DOHH2 (cell line): ENCODE data around the gene OPA3.

ENCODE experiments used
- H3F3A ChIP-seq: fragments of 200-600 bp; sonication (generic), shearing (Covaris generic); 2 replicates; pipeline ENCODE4 v1.6.0; 2016; ENCODE audit warnings: antibody characterized with exemption, mild to moderate bottlenecking; ENCODE audit not compliant: control insufficient read depth, insufficient read depth
- H3K27ac ChIP-seq: fragments of 200-600 bp; sonication (generic); 2 replicates; pipeline ENCODE4 v1.5.1; 2014; ENCODE audit warnings: low read depth, mild to moderate bottlenecking, low read length, moderate library complexity
- H3K27me3 ChIP-seq: fragments of 200-600 bp; sonication (generic); 2 replicates; pipeline ENCODE4 v1.6.1; 2014; ENCODE audit warnings: mild to moderate bottlenecking, low read length, mixed read lengths; ENCODE audit not compliant: control insufficient read depth
- H3K36me3 ChIP-seq: fragments of 200-600 bp; sonication (generic); 2 replicates; pipeline ENCODE4 v1.6.1; 2014; ENCODE audit warnings: mild to moderate bottlenecking, low read length, moderate library complexity, mixed read lengths; ENCODE audit not compliant: control insufficient read depth
- H3K4me1 ChIP-seq: fragments of 200-600 bp; sonication (generic); 2 replicates; pipeline ENCODE4 v1.6.1; 2014; ENCODE audit warnings: mild to moderate bottlenecking, low read length, mixed read lengths; ENCODE audit not compliant: control insufficient read depth
- H3K4me2 ChIP-seq: fragments of 200-600 bp; sonication (generic); 2 replicates; pipeline ENCODE4 v1.6.0; 2014; ENCODE audit warnings: mild to moderate bottlenecking, low read length, moderate library complexity
- H3K4me3 ChIP-seq: fragments of 200-600 bp; sonication (generic); 2 replicates; pipeline ENCODE4 v1.5.1; 2014; ENCODE audit warnings: mild to moderate bottlenecking, low read length, mixed read lengths
- H3K79me2 ChIP-seq: fragments of 200-600 bp; sonication (generic); 2 replicates; pipeline ENCODE4 v1.6.1; 2014; ENCODE audit warnings: mild to moderate bottlenecking, low read length, mixed read lengths; ENCODE audit not compliant: control insufficient read depth
- H3K9me2 ChIP-seq: fragments of 200-600 bp; sonication (generic); replicated peaks from 2 replicates; pipeline ENCODE4 v1.6.1; 2014; ENCODE audit warnings: mild to moderate bottlenecking, low read length, mixed read lengths; ENCODE audit not compliant: control insufficient read depth
- H3K9me3 ChIP-seq: fragments of 200-600 bp; sonication (generic); 2 replicates; pipeline ENCODE4 v1.6.1; 2014; ENCODE audit warnings: antibody characterized with exemption, low read length, mixed read lengths; ENCODE audit not compliant: control insufficient read depth, insufficient read depth
- H4K20me1 ChIP-seq: fragments of 200-600 bp; sonication (generic); 2 replicates; pipeline ENCODE4 v1.6.0; 2014; ENCODE audit warnings: low read depth, mild to moderate bottlenecking, antibody characterized with exemption, low read length, moderate library complexity; ENCODE audit not compliant: control insufficient read depth, insufficient read depth
- EZH2phosphoT487 ChIP-seq: fragments of 200-600 bp; sonication (generic); IDR thresholded peaks from 2 replicates; pipeline ENCODE4 v1.6.1; 2017; ENCODE audit warnings: borderline replicate concordance, mild to moderate bottlenecking, antibody characterized with exemption, low read length, moderate library complexity, mixed read lengths
- TF ChIP-seq, protein P1 (sequence below): fragments of 200-600 bp; sonication (generic); IDR thresholded peaks from one replicate; pipeline ENCODE4 v1.5.1; 2014; ENCODE audit warnings: antibody characterized with exemption, mild to moderate bottlenecking, low read depth, low read length; ENCODE audit not compliant: poor library complexity, severe bottlenecking

Gene OPA3

DNA sequence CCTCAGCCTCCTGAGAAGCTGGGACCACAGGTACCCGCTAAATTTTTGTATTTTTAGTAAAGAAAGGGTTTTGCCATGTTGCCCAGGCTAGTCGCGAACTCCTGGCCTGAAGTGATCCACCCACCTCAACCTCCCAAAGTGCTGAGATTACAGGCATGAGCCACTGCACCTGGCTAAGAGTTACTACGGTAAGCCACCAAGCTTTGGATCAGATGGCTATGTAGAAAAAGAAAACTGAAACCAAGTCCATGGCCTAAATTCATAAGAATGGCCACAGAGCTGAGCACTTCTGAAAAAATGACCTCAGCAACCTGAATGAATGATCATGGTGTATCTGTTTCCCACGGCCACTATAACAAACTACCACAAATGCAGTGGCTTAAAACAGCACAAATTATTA is 9.4 kb downstream of the OPA3 start:
- Histone ChIP-seq H3K9me3 (no peaks in the 10 kb centered on the region), H3K4me2 (no peak overlapping the region), H3F3A (peaks cover 6% of the 10 kb centered on the region; the same call in 1 of the 2 replicates), H3K79me2 (peaks cover 11% of the 10 kb centered on the region; the same call in 1 of the 2 replicates), H3K4me1 (no peaks in the 10 kb centered on the region), H3K9me2 (no peaks in the 10 kb centered on the region), H3K27ac (no peak overlapping the region), H4K20me1 (0 out of 2 replicates have a peak, but pooled peaks cover 3% of the 10 kb centered on the region), H3K27me3 (no peaks in the 10 kb centered on the region), H3K4me3 (no peak overlapping the region), H3K36me3 (no peaks in the 10 kb centered on the region)
- no peak for TF ChIP-seq EZH2phosphoT487
- TF ChIP-seq, protein P1, sequence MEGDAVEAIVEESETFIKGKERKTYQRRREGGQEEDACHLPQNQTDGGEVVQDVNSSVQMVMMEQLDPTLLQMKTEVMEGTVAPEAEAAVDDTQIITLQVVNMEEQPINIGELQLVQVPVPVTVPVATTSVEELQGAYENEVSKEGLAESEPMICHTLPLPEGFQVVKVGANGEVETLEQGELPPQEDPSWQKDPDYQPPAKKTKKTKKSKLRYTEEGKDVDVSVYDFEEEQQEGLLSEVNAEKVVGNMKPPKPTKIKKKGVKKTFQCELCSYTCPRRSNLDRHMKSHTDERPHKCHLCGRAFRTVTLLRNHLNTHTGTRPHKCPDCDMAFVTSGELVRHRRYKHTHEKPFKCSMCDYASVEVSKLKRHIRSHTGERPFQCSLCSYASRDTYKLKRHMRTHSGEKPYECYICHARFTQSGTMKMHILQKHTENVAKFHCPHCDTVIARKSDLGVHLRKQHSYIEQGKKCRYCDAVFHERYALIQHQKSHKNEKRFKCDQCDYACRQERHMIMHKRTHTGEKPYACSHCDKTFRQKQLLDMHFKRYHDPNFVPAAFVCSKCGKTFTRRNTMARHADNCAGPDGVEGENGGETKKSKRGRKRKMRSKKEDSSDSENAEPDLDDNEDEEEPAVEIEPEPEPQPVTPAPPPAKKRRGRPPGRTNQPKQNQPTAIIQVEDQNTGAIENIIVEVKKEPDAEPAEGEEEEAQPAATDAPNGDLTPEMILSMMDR, result no peak

DNA sequence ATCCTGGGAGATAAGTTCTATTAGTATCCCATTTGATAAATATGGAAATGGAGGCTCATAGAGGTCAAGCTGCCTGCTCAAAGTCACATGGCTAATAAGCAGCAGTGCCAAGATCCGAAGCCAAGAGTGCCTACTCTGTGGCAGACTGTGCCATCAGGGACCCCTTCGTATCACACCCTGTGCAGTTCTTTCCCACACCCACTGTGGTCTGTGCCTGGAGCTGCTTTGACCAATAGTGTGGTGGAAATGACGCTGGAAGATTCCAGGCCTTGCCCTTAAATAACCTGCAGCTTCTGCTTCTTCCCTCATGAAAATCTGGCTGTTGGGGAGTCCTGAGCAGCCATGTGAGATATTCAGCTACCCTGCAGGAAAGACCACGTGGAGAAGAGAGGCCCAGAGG is 10.1 kb downstream of the OPA3 start:
- H3K4me3 ChIP-seq, result no peak overlapping the region
- no peaks in the 10 kb centered on the region for H3K9me2 ChIP-seq
- H3K27ac ChIP-seq, result no peak overlapping the region
- peaks cover 12% of the 10 kb centered on the region for H3K79me2 ChIP-seq
- no peaks in the 10 kb centered on the region for H3K9me3 ChIP-seq
- H4K20me1 ChIP-seq, result 0 out of 2 replicates have a peak, but pooled peaks cover 3% of the 10 kb centered on the region
- H3K36me3 ChIP-seq, result no peaks in the 10 kb centered on the region
- TF ChIP-seq EZH2phosphoT487, result no peak
- TF ChIP-seq, protein P1, result no peak
- peaks cover 6% of the 10 kb centered on the region; the same call in 1 of the 2 replicates for H3K4me1 ChIP-seq
- H3K27me3 ChIP-seq, result no peaks in the 10 kb centered on the region
- H3F3A ChIP-seq, result peaks cover 6% of the 10 kb centered on the region; the same call in 1 of the 2 replicates
- H3K4me2 ChIP-seq, result no peak overlapping the region

DNA sequence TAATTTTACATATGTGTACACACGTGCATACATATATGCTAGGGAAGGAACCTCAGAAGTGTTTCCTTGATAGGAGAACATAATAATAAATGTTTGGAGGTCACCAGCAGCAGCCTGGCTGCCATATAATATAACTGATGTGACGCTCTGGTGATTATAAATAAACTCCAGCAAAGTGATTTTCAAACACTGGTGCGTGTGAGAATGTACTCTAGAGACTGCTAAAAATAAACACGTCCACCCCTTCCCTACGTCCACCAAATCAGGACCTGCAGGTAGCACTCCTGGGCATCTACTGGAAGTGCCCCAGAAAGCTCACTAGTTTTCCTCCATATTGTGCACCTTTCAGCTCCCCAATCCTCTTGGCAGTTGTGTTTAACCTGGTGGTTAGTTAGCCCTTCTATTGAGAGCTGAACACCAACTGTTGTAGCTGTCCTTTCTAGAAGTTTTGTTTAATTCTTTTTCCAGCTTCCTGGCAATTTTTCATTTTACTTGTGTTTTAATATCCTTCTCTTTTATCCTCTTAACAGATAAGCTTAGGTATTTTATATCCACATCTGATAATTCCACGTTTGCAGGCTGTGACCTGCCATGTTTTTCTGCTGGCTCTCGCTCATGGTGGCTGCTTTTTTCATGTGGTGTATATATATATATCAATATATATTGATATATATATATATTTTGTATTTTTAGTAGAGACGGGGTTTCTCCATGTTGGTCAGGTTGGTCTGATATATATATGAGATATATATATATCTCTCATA is 13.0 kb downstream of the OPA3 start:
- Histone ChIP-seq H3K4me3 (no peak overlapping the region), H3K27me3 (no peaks in the 10 kb centered on the region), H3K4me2 (no peak overlapping the region), H3K9me3 (no peaks in the 10 kb centered on the region), H3K27ac (no peak overlapping the region), H3K9me2 (no peaks in the 10 kb centered on the region), H3K79me2 (peaks cover 7% of the 10 kb centered on the region), H4K20me1 (0 out of 2 replicates have a peak, but pooled peaks cover 2% of the 10 kb centered on the region), H3K36me3 (no peaks in the 10 kb centered on the region), H3F3A (peaks cover 6% of the 10 kb centered on the region), H3K4me1 (peaks cover 6% of the 10 kb centered on the region; the same call in 1 of the 2 replicates)
- TF ChIP-seq, protein P1, result no peak
- TF ChIP-seq EZH2phosphoT487, result no peak
